WTC11 (cell line): ENCODE measurements around the gene SIX4.

ENCODE experiments used
- ELF4 ChIP-seq: sonication (generic); formaldehyde crosslinking; IDR thresholded peaks from 2 replicates; pipeline ENCODE4 v1.8.1; 2022; ENCODE audit warnings: low read depth, mild to moderate bottlenecking, moderate library complexity, missing genetic modification reagents
- FOXJ3 ChIP-seq: sonication (generic); formaldehyde crosslinking; IDR thresholded peaks from 2 replicates; pipeline ENCODE4 v1.9.0; 2021; ENCODE audit warnings: missing genetic modification reagents, mild to moderate bottlenecking, borderline replicate concordance
- FOXK1 ChIP-seq: sonication (generic); formaldehyde crosslinking; IDR thresholded peaks from 2 replicates; pipeline ENCODE4 v1.8.0; 2022; ENCODE audit warnings: mild to moderate bottlenecking, moderate library complexity, missing genetic modification reagents
- MXD4 ChIP-seq: fragments of 250-450 bp; sonication (Bioruptor Pico); IDR thresholded peaks from 2 replicates; pipeline ENCODE4 v1.8.0; 2021; ENCODE audit warnings: mild to moderate bottlenecking, moderate library complexity, borderline replicate concordance
- TEAD4 ChIP-seq: sonication (generic); formaldehyde crosslinking; IDR thresholded peaks from 2 replicates; pipeline ENCODE4 v1.8.0; 2022; ENCODE audit warnings: mild to moderate bottlenecking, missing genetic modification reagents
- TF ChIP-seq, protein P1 (sequence below): sonication (generic); formaldehyde crosslinking; IDR thresholded peaks from 2 replicates; pipeline ENCODE4 v1.8.1; 2022; ENCODE audit warnings: missing genetic modification reagents, borderline replicate concordance
- TF ChIP-seq, protein P2 (sequence below): fragments of 250-450 bp; sonication (Bioruptor Pico); IDR thresholded peaks from 2 replicates; pipeline ENCODE4 v2.1.2; 2022; ENCODE audit warnings: mild to moderate bottlenecking, moderate library complexity
- TF ChIP-seq, protein P3 (sequence below): fragments of 200-600 bp; IDR thresholded peaks from 2 replicates; pipeline ENCODE4 v1.8.0; 2022; ENCODE audit warnings: antibody characterized with exemption
- TF ChIP-seq, protein P4 (sequence below): sonication (generic); formaldehyde crosslinking; IDR thresholded peaks from 2 replicates; pipeline ENCODE4 v1.8.1; 2022; ENCODE audit warnings: mild to moderate bottlenecking, moderate library complexity, missing genetic modification reagents
- TF ChIP-seq, protein P5 (sequence below): sonication (generic); formaldehyde crosslinking; IDR thresholded peaks from 2 replicates; pipeline ENCODE4 v1.8.1; 2023; ENCODE audit warnings: mild to moderate bottlenecking, missing genetic modification reagents

DNA sequence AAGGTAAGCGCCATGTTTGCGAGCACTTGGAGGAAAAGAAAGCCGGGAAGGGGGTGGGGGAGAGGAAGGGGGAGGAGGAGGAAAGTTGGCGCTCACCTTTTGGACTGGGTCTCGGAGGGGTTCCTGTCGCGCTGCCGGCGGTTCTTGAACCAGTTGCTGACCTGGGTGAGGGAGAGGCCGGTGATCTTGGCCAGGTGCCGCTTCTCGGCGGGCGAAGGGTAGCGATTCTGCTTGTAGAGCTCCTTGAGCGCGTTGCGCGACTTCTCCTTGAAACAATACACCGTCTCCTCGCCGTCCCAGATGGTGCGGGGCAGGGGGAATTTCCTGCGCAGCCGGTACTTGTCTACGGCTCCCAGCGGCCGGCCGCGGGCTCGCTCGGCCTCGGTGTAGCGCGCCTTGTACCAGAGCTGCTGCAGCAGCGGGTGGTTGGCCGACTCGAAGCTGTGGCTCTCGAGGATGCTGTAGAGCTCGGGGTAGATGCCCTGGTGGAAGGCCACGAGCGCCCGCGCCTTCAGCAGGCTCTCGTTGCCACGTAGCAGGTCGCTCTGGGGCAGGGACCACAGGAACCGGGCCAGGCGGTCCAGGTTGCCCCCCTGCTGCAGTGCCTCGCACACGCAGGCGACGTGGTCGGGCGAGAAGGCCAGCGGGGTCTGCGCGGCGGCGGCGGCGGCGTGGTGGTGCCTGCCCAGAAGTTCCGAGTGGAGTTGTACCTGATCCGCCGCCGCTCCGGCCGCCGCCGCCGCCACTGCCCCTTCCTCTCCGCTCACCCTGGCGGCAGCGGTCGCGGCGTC lies 840 bp downstream of the SIX4 start:
- TF ChIP-seq ELF4 (CRISPR knock-in tag) (no peak), TEAD4 (CRISPR knock-in tag) (no peak), FOXJ3 (CRISPR knock-in tag) (no peak), MXD4 (no peak), FOXK1 (CRISPR knock-in tag) (no peak)
- TF ChIP-seq, protein P1, sequence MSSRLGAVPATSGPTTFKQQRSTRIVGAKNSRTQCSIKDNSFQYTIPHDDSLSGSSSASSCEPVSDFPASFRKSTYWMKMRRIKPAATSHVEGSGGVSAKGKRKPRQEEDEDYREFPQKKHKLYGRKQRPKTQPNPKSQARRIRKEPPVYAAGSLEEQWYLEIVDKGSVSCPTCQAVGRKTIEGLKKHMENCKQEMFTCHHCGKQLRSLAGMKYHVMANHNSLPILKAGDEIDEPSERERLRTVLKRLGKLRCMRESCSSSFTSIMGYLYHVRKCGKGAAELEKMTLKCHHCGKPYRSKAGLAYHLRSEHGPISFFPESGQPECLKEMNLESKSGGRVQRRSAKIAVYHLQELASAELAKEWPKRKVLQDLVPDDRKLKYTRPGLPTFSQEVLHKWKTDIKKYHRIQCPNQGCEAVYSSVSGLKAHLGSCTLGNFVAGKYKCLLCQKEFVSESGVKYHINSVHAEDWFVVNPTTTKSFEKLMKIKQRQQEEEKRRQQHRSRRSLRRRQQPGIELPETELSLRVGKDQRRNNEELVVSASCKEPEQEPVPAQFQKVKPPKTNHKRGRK: no peak
- TF ChIP-seq, protein P2, sequence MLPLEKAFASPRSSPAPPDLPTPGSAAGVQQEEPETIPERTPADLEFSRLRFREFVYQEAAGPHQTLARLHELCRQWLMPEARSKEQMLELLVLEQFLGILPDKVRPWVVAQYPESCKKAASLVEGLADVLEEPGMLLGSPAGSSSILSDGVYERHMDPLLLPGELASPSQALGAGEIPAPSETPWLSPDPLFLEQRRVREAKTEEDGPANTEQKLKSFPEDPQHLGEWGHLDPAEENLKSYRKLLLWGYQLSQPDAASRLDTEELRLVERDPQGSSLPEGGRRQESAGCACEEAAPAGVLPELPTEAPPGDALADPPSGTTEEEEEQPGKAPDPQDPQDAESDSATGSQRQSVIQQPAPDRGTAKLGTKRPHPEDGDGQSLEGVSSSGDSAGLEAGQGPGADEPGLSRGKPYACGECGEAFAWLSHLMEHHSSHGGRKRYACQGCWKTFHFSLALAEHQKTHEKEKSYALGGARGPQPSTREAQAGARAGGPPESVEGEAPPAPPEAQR (CRISPR knock-in tag): no peak
- TF ChIP-seq, protein P3, sequence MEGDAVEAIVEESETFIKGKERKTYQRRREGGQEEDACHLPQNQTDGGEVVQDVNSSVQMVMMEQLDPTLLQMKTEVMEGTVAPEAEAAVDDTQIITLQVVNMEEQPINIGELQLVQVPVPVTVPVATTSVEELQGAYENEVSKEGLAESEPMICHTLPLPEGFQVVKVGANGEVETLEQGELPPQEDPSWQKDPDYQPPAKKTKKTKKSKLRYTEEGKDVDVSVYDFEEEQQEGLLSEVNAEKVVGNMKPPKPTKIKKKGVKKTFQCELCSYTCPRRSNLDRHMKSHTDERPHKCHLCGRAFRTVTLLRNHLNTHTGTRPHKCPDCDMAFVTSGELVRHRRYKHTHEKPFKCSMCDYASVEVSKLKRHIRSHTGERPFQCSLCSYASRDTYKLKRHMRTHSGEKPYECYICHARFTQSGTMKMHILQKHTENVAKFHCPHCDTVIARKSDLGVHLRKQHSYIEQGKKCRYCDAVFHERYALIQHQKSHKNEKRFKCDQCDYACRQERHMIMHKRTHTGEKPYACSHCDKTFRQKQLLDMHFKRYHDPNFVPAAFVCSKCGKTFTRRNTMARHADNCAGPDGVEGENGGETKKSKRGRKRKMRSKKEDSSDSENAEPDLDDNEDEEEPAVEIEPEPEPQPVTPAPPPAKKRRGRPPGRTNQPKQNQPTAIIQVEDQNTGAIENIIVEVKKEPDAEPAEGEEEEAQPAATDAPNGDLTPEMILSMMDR: no peak
- TF ChIP-seq, protein P4, sequence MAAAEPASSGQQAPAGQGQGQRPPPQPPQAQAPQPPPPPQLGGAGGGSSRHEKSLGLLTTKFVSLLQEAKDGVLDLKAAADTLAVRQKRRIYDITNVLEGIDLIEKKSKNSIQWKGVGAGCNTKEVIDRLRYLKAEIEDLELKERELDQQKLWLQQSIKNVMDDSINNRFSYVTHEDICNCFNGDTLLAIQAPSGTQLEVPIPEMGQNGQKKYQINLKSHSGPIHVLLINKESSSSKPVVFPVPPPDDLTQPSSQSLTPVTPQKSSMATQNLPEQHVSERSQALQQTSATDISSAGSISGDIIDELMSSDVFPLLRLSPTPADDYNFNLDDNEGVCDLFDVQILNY (CRISPR knock-in tag): no peak
- TF ChIP-seq, protein P5, sequence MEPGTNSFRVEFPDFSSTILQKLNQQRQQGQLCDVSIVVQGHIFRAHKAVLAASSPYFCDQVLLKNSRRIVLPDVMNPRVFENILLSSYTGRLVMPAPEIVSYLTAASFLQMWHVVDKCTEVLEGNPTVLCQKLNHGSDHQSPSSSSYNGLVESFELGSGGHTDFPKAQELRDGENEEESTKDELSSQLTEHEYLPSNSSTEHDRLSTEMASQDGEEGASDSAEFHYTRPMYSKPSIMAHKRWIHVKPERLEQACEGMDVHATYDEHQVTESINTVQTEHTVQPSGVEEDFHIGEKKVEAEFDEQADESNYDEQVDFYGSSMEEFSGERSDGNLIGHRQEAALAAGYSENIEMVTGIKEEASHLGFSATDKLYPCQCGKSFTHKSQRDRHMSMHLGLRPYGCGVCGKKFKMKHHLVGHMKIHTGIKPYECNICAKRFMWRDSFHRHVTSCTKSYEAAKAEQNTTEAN (CRISPR knock-in tag): no peak
